Measurements from ENCODE around the gene OR10J5. TPM values are rescaled to one million over a fixed set of nuclear protein-coding genes. Genes with fewer than 3 reads are reported as not detected.

Gene OR10J5
- total and polyA plus RNA-seq, 2 donors (not counting 1 experiment from before 2014, with no cell fraction given) = not detected

GRCh38 chr1:159561497-159561896 is 25.7 kb upstream of the OR10J5 start:
- ATAC-seq (ENCODE audit: low read depth) = no peak
- no peaks in the 10 kb centered on the region for H4K20me1 ChIP-seq (ENCODE audit: control insufficient read depth, insufficient read depth, low read length, poor library complexity, severe bottlenecking)
- Mint-ChIP-seq H3K9me3 (ENCODE audit: insufficient read depth) (peaks cover 3% of the 10 kb centered on the region), H3K27ac (no peak overlapping the region), H3K4me1 (no peaks in the 10 kb centered on the region), H3K27me3 (peaks cover 22% of the 10 kb centered on the region), H3K4me3 (no peak overlapping the region)
- no peaks in the 10 kb centered on the region for H3K4me1 ChIP-seq (ENCODE audit: control insufficient read depth in 2 of 2, insufficient read depth in 2 of 2, low read length in 2 of 2)
- intact Hi-C loops (cut with micrococcal nuclease) = no loop called here
- H3K9me3 ChIP-seq (ENCODE audit: control extremely low read depth in 1 of 3, control insufficient read depth in 2 of 3, insufficient read depth in 1 of 3, low read length in 2 of 3) = peaks cover 0 to 1% (median 0%) of the 10 kb centered on the region in 3 donors
- ChIA-PET POLR2A (no interaction called here), CTCF (no interaction called here)
- H3K4me3 ChIP-seq (ENCODE audit: control extremely low read depth in 1 of 5, extremely low read depth in 1 of 5, insufficient read depth in 1 of 5, low read depth in 2 of 5, low read length in 4 of 5) = no peak overlapping the region
- no peaks in the 10 kb centered on the region for H3K79me2 ChIP-seq (ENCODE audit: control insufficient read depth, insufficient read depth, low read length)
- no peaks in the 10 kb centered on the region for H3K27me3 ChIP-seq (replicated peaks in 1 of 4; ENCODE audit: control extremely low read depth in 1 of 4, control insufficient read depth in 3 of 4, insufficient read depth in 4 of 4, low read length in 3 of 4)
- no peak for TF ChIP-seq EZH2 (IDR thresholded peaks at IDR 0.05; ENCODE audit: borderline replicate concordance, insufficient read depth, low read depth, low read length, poor library complexity, severe bottlenecking)
- no peak for TF ChIP-seq CTCF (IDR thresholded peaks at IDR 0.05)
- no peak overlapping the region for H3K9ac ChIP-seq (ENCODE audit: low read length)
- no peak overlapping the region for H3K4me2 ChIP-seq (replicated peaks; ENCODE audit: low read depth, low read length, poor library complexity, severe bottlenecking)
- no peak overlapping the region for H3K27ac ChIP-seq (ENCODE audit: low read length in 2 of 2)
- DNase-seq = no peak
- H2AFZ ChIP-seq (ENCODE audit: insufficient read depth, low read depth, low read length, poor library complexity, severe bottlenecking) = no peak overlapping the region
- no peaks in the 10 kb centered on the region for H3K36me3 ChIP-seq (replicated peaks in 1 of 2; ENCODE audit: control extremely low read depth in 1 of 2, control insufficient read depth in 1 of 2, extremely low read depth in 1 of 2, insufficient read depth in 2 of 2, low read length in 1 of 2)

DNA sequence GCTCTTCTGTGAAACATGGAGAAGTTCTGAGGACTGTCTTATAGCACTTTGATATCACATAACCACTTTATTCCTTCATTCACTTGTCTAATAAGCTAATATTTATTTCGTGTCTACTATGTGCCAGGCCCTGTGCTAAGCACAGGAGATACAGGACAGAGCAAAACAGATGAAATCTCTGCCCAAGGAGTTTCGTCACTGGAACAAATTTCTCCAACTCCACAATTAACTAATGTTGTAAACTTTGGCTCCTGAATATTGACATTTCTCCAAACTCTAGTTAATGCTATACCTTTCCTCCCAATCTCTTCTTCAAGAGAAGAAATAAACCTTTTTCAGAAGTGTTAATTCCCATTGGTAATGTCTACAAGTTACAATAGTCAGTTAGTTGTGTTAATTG is 24.8 kb upstream of the OR10J5 start:
- Mint-ChIP-seq H3K27ac (no peak overlapping the region), H3K27me3 (peaks cover 22% of the 10 kb centered on the region), H3K9me3 (ENCODE audit: insufficient read depth) (peaks cover 3% of the 10 kb centered on the region), H3K4me3 (no peak overlapping the region), H3K4me1 (no peaks in the 10 kb centered on the region)
- no peak for TF ChIP-seq CTCF (IDR thresholded peaks at IDR 0.05)
- no peak for TF ChIP-seq EZH2 (IDR thresholded peaks at IDR 0.05; ENCODE audit: borderline replicate concordance, insufficient read depth, low read depth, low read length, poor library complexity, severe bottlenecking)
- no peaks in the 10 kb centered on the region for H3K36me3 ChIP-seq (replicated peaks in 1 of 2; ENCODE audit: control extremely low read depth in 1 of 2, control insufficient read depth in 1 of 2, extremely low read depth in 1 of 2, insufficient read depth in 2 of 2, low read length in 1 of 2)
- no peak overlapping the region for H2AFZ ChIP-seq (ENCODE audit: insufficient read depth, low read depth, low read length, poor library complexity, severe bottlenecking)
- no peak overlapping the region for H3K4me2 ChIP-seq (replicated peaks; ENCODE audit: low read depth, low read length, poor library complexity, severe bottlenecking)
- peaks cover 0 to 1% (median 0%) of the 10 kb centered on the region in 3 donors for H3K9me3 ChIP-seq (ENCODE audit: control extremely low read depth in 1 of 3, control insufficient read depth in 2 of 3, insufficient read depth in 1 of 3, low read length in 2 of 3)
- intact Hi-C loops (cut with micrococcal nuclease) = no loop called here
- H4K20me1 ChIP-seq (ENCODE audit: control insufficient read depth, insufficient read depth, low read length, poor library complexity, severe bottlenecking) = no peaks in the 10 kb centered on the region
- no peak for ATAC-seq (ENCODE audit: low read depth)
- H3K9ac ChIP-seq (ENCODE audit: low read length) = no peak overlapping the region
- POLR2A ChIA-PET = no interaction called here
- no peak overlapping the region for H3K27ac ChIP-seq (ENCODE audit: low read length in 2 of 2)
- H3K79me2 ChIP-seq (ENCODE audit: control insufficient read depth, insufficient read depth, low read length) = no peaks in the 10 kb centered on the region
- CTCF ChIA-PET = no interaction called here
- no peak for DNase-seq
- WGBS (ENCODE audit: insufficient coverage) = 86% methylated on average over 2 of the region's 2 CpGs
- no peaks in the 10 kb centered on the region for H3K27me3 ChIP-seq (replicated peaks in 1 of 4; ENCODE audit: control extremely low read depth in 1 of 4, control insufficient read depth in 3 of 4, insufficient read depth in 4 of 4, low read length in 3 of 4)
- H3K4me1 ChIP-seq (ENCODE audit: control insufficient read depth in 2 of 2, insufficient read depth in 2 of 2, low read length in 2 of 2) = no peaks in the 10 kb centered on the region
- H3K4me3 ChIP-seq (ENCODE audit: control extremely low read depth in 1 of 5, extremely low read depth in 1 of 5, insufficient read depth in 1 of 5, low read depth in 2 of 5, low read length in 4 of 5) = no peak overlapping the region
